Thoracic aorta (tissue), 2 donors: ENCODE results near the gene ZNF280D. TPM values are rescaled to one million over a fixed set of nuclear protein-coding genes. Genes with fewer than 3 reads are reported as not detected.

ENCODE experiments used
- ATAC-seq: fragments of 150-250 bp; one replicate; pipeline ENCODE4 v1.8.0; 2017; ENCODE audit warnings: low read depth; ENCODE audit not compliant: insufficient number of reproducible peaks, low FRiP score
- DNase-seq: peaks from one replicate; pipeline ENCODE4 v3.0.0-alpha.2; 2020; ENCODE audit warnings: low spot score
- H3K27ac ChIP-seq, 2 donors: fragments of 200-600 bp; sonication (generic); 1 replicate in 1 of 2; 2 replicates in 1 of 2; pipeline ENCODE4 v1.5.1; 2016; ENCODE audit warnings: mild to moderate bottlenecking in 2 of 2, moderate library complexity in 2 of 2
- H3K27me3 ChIP-seq: fragments of 200-600 bp; sonication (generic); replicated peaks from 2 replicates; pipeline ENCODE4 v1.6.0; 2016; ENCODE audit warnings: mild to moderate bottlenecking; ENCODE audit not compliant: insufficient read depth
- H3K36me3 ChIP-seq: fragments of 200-600 bp; sonication (generic); one replicate; pipeline ENCODE4 v1.5.1; 2016
- H3K4me1 ChIP-seq, 2 donors: fragments of 200-600 bp; sonication (generic); 1 replicate in 1 of 2; 2 replicates in 1 of 2; pipeline versions ENCODE4 v1.5.1 to v1.6.0; 2016; ENCODE audit warnings: low read depth in 2 of 2, mild to moderate bottlenecking in 1 of 2; ENCODE audit not compliant: control insufficient read depth in 1 of 2
- H3K4me3 ChIP-seq: fragments of 200-600 bp; sonication (generic); 2 replicates; pipeline ENCODE4 v1.5.1; 2016; ENCODE audit warnings: mild to moderate bottlenecking
- H3K9me3 ChIP-seq: fragments of 200-600 bp; sonication (generic); 2 replicates; pipeline ENCODE4 v1.5.1; 2016
- CTCF ChIP-seq: fragments of 200-600 bp; sonication (generic); IDR thresholded peaks from one replicate; pipeline ENCODE4 v1.5.1; 2019; ENCODE audit warnings: antibody characterized with exemption
- total RNA-seq, 2 donors: library from RNA; depleted of rRNA; stranded (reverse); fragments of >200 nt; gene quantifications; one replicate each; pipeline versions ENCODE4 v1.1.0 to v1.2.3, GENCODE V29; 2016

Gene ZNF280D
- total RNA-seq, 2 donors from 2014 or later = 50.0 to 55.1 TPM

GRCh38 chr15:56723787-56724186 is 9.5 kb downstream of the ZNF280D start:
- Histone ChIP-seq H3K36me3 (no peaks in the 10 kb centered on the region), H3K4me3 (no peak overlapping the region), H3K27me3 (no peaks in the 10 kb centered on the region), H3K4me1 (peaks cover 12 to 41% of the 10 kb centered on the region in 2 donors), H3K27ac (no peak overlapping the region), H3K9me3 (no peaks in the 10 kb centered on the region)
- DNase-seq = no peak
- TF ChIP-seq CTCF = no peak
- no peak for ATAC-seq

GRCh38 chr15:56719774-56720555 is 13.3 kb downstream of the ZNF280D start:
- H3K4me1 ChIP-seq = peaks cover 9 to 14% of the 10 kb centered on the region in 2 donors
- DNase-seq = no peak
- H3K27me3 ChIP-seq = no peaks in the 10 kb centered on the region
- H3K36me3 ChIP-seq = no peaks in the 10 kb centered on the region
- TF ChIP-seq CTCF = no peak
- no peak overlapping the region for H3K4me3 ChIP-seq
- H3K9me3 ChIP-seq = no peaks in the 10 kb centered on the region
- H3K27ac ChIP-seq = no peak overlapping the region
- no peak for ATAC-seq

- TF ChIP-seq CTCF = no peak
- Histone ChIP-seq H3K27me3 (no peaks in the 10 kb centered on the region), H3K9me3 (no peaks in the 10 kb centered on the region), H3K4me3 (no peak overlapping the region), H3K27ac (no peak overlapping the region), H3K4me1 (peaks cover 8 to 12% of the 10 kb centered on the region in 2 donors), H3K36me3 (no peaks in the 10 kb centered on the region)
- no peak for DNase-seq
- ATAC-seq = no peak
These were observed 14.2 kb downstream of the ZNF280D start for GRCh38 chr15:56719021-56719612.

- Histone ChIP-seq H3K4me3 (no peak overlapping the region), H3K9me3 (no peaks in the 10 kb centered on the region), H3K4me1 (peaks cover 8 to 12% of the 10 kb centered on the region in 2 donors), H3K27ac (no peak overlapping the region), H3K36me3 (no peaks in the 10 kb centered on the region), H3K27me3 (no peaks in the 10 kb centered on the region)
- DNase-seq = no peak
- ATAC-seq = no peak
- no peak for TF ChIP-seq CTCF
These were observed 14.7 kb downstream of the ZNF280D start for GRCh38 chr15:56718560-56718959.

- no peaks in the 10 kb centered on the region for H3K27me3 ChIP-seq
- no peaks in the 10 kb centered on the region for H3K9me3 ChIP-seq
- H3K4me3 ChIP-seq = no peak overlapping the region
- TF ChIP-seq CTCF = no peak
- ATAC-seq (no peak), DNase-seq (no peak)
- peaks cover 8 to 12% of the 10 kb centered on the region in 2 donors for H3K4me1 ChIP-seq
- no peak overlapping the region for H3K27ac ChIP-seq
- no peaks in the 10 kb centered on the region for H3K36me3 ChIP-seq
These were observed 17.0 kb downstream of the ZNF280D start for GRCh38 chr15:56716334-56716733.
